HepG2 (cell line): ENCODE data around the gene SHCBP1L. TPM values are rescaled to one million over a fixed set of nuclear protein-coding genes. Genes with fewer than 3 reads are reported as not detected.

Experiments used
- ATAC-seq: fragments of 200-7000 bp; cut with Tn5 transposase; 3 replicates; pipeline ENCODE4 v1.9.1; 2020; ENCODE audit warnings: mild to moderate bottlenecking, moderate library complexity
- BruUV-seq: library from RNA; stranded (reverse); fragments of 400-500 nt; replicated peaks from 2 replicates; lab custom pipeline; 2021; lab: Mats Ljungman, UMichigan
- CTCF ChIA-PET: fragments of 300-600 bp; formaldehyde crosslinking; extraction: SDS; loops from one replicate; lab custom pipeline; 2021; ENCODE audit warnings: low total read pairs, inconsistent platforms, low intra/inter-chr PET ratio; lab: Yijun Ruan, JAX
- POLR2A ChIA-PET: fragments of 350-600 bp; sonication (Branson Sonifier 250); formaldehyde crosslinking; loops from one replicate; lab custom pipeline; 2020; ENCODE audit warnings: antibody characterized with exemption, inconsistent platforms; lab: Yijun Ruan, JAX
- DNase-seq: peaks from one replicate; pipeline ENCODE4 v3.0.0-alpha.2; 2015; ENCODE audit warnings: low spot score
- FAIRE-seq: peaks from 3 replicates; lab custom pipeline; 2011; peaks lifted over from hg19 to GRCh38; lab: Jason Lieb, UNC
- H2AFZ ChIP-seq: one replicate; pipeline ENCODE4 v1.6.1; 2011; ENCODE audit warnings: low read length, inconsistent platforms
- H3K27ac ChIP-seq: fragments of 300-600 bp; 3 replicates; pipeline ENCODE4 v1.8.0; 2011; ENCODE audit warnings: mixed run types, mild to moderate bottlenecking, mixed read lengths, low read length, inconsistent platforms; ENCODE audit not compliant: insufficient read depth; ENCODE audit errors: extremely low read length
- H3K27me3 ChIP-seq, 2 experiments: fragments of 200-600 bp in 1 of 2; 2 replicates in 1 of 2; 3 replicates in 1 of 2; pipeline versions ENCODE4 v1.6.0 to v1.8.0; 2011; ENCODE audit warnings: low read length in 2 of 2, mild to moderate bottlenecking in 2 of 2, moderate library complexity in 2 of 2, inconsistent platforms in 1 of 2; ENCODE audit not compliant: insufficient read depth in 2 of 2, control insufficient read depth in 1 of 2
- H3K36me3 ChIP-seq, 2 experiments: fragments of 200-600 bp in 1 of 2; replicated peaks in 1 of 2; 2 replicates in 1 of 2; 3 replicates in 1 of 2; pipeline versions ENCODE4 v1.5.1 to v1.8.0; 2011; ENCODE audit warnings: low read length in 2 of 2, inconsistent platforms in 1 of 2; ENCODE audit not compliant: insufficient read depth in 2 of 2, control insufficient read depth in 1 of 2
- H3K4me1 ChIP-seq: 2 replicates; pipeline ENCODE4 v1.5.1; 2012; ENCODE audit warnings: low read length, inconsistent platforms; ENCODE audit not compliant: insufficient read depth
- H3K4me2 ChIP-seq: 2 replicates; pipeline ENCODE4 v1.6.0; 2011; ENCODE audit warnings: low read depth, low read length, inconsistent platforms
- H3K4me3 ChIP-seq, 3 experiments: fragments of 200-600 bp in 1 of 3; sonication (generic), shearing (Covaris generic) in 1 of 3; replicated peaks in 1 of 3; 2 replicates each; pipeline ENCODE4 v1.5.1; 2011 to 2016; ENCODE audit warnings: low read length in 3 of 3, inconsistent platforms in 2 of 3, low read depth in 2 of 3, mild to moderate bottlenecking in 2 of 3, control low read depth in 1 of 3, mixed read lengths in 1 of 3; ENCODE audit not compliant: insufficient read depth in 1 of 3
- H3K79me2 ChIP-seq: one replicate; pipeline ENCODE4 v1.6.1; 2011; ENCODE audit warnings: low read length, inconsistent platforms; ENCODE audit not compliant: insufficient read depth
- H3K9ac ChIP-seq: 2 replicates; pipeline ENCODE4 v1.6.0; 2011; ENCODE audit warnings: mild to moderate bottlenecking, low read depth, low read length, inconsistent platforms; ENCODE audit not compliant: insufficient read depth
- H3K9me3 ChIP-seq: 2 replicates; pipeline ENCODE4 v1.5.1; 2012; ENCODE audit warnings: mild to moderate bottlenecking, low read length
- H4K20me1 ChIP-seq: 2 replicates; pipeline ENCODE4 v1.6.0; 2011; ENCODE audit warnings: inconsistent platforms, mild to moderate bottlenecking, low read length, moderate library complexity; ENCODE audit not compliant: insufficient read depth
- AFF4 ChIP-seq: sonication (generic); formaldehyde crosslinking; IDR thresholded peaks from 2 replicates; pipeline ENCODE4 v1.4.0; 2020; ENCODE audit warnings: missing genetic modification reagents
- RBM22 ChIP-seq: fragments of 200-400 bp; formaldehyde crosslinking; optimal IDR thresholded peaks from 2 replicates; pipeline ENCODE3; 2017; ENCODE audit warnings: mild to moderate bottlenecking, low read length, moderate library complexity
- ZUFSP ChIP-seq: sonication (generic); formaldehyde crosslinking; IDR thresholded peaks from 2 replicates; pipeline ENCODE4 v1.9.0; 2021; ENCODE audit warnings: missing genetic modification reagents, mild to moderate bottlenecking, borderline replicate concordance
- WGBS: methylation state at CpG from one replicate; pipeline ENCODE4 v1.1.6; 2017; ENCODE audit warnings: low lambda C conversion rate; 5-methylcytosine and 5-hydroxymethylcytosine counted together
- in situ Hi-C: cut with HindIII; loops from 2 replicates; pipeline ENCODE4 v1.10.0; 2017; ENCODE audit warnings: low pct_unique_long_range_greater_than_20kb; ENCODE audit not compliant: extremely low pct_ligation_motif_present
- intact Hi-C: fragments of 100-400 bp; cut with micrococcal nuclease; formaldehyde crosslinking; loops from one replicate; pipeline ENCODE4 v1.10.0; 2022; ENCODE audit not compliant: unreplicated experiment
- polyA plus RNA-seq, 8 experiments: library from polyadenylated mRNA; depleted of rRNA in 3 of 8; stranded (reverse) in 7 of 8; unstranded in 1 of 8; fragments of >200 nt; fragmentation: Illumina TruSeq in 4 of 8; extraction: Trizol in 4 of 8; gene quantifications; 2 replicates each; pipeline versions ENCODE4 v1.2.1 to v1.2.3, GENCODE V29; 2011 to 2016; ENCODE audit warnings: low read depth in 4 of 8, missing spikeins in 1 of 8, mixed read lengths in 1 of 8; ENCODE audit not compliant: insufficient read depth in 1 of 8
- total RNA-seq, 5 experiments: library from RNA; depleted of rRNA; stranded (reverse); fragments of >200 nt; fragmentation: Illumina TruSeq; extraction: Trizol; gene quantifications; 2 replicates each; pipeline ENCODE4 v1.2.3, GENCODE V29; 2016; ENCODE audit warnings: low read depth in 1 of 5

Gene SHCBP1L
- total and polyA plus RNA-seq, 2 of the 13 experiments (the other 11 are each of a cell fraction or from before 2014, with no cell fraction given), result not detected

- no peak for TF ChIP-seq ZUFSP (CRISPR knock-in tag)
These were observed 85.1 kb downstream of the SHCBP1L start (continued) for GRCh38 chr1:182867861-182868260.

GRCh38 chr1:182863940-182864339, 89.0 kb downstream of the SHCBP1L start:
- intact Hi-C loops (no loop called here), in situ Hi-C loops (loop anchor here (25.0 kb wide), 1 partner anchor 273 kb away; no protein-coding TSS in a partner anchor)
- WGBS, result 100% methylated on average over 4 of the region's 5 CpGs
- DNase-seq, result no peak
- no TSS peak for BruUV-seq
- H2AFZ ChIP-seq, result no peak overlapping the region
- no peaks in the 10 kb centered on the region for H4K20me1 ChIP-seq
- H3K9ac ChIP-seq, result no peak overlapping the region
- H3K4me1 ChIP-seq, result no peaks in the 10 kb centered on the region
- no peak overlapping the region for H3K4me3 ChIP-seq
- TF ChIP-seq AFF4, result no peak
- TF ChIP-seq RBM22, result peak; percentile 49
- no peak overlapping the region for H3K4me2 ChIP-seq
- peaks cover 11 to 91% of the 10 kb centered on the region in 2 experiments for H3K36me3 ChIP-seq
- H3K27ac ChIP-seq, result no peak overlapping the region
- ChIA-PET POLR2A (no interaction called here), CTCF (no interaction called here)
- no peaks in the 10 kb centered on the region for H3K27me3 ChIP-seq
- no peaks in the 10 kb centered on the region for H3K9me3 ChIP-seq
- ATAC-seq, result peak; percentile 26; the same call in 1 of the 3 replicates
- H3K79me2 ChIP-seq, result no peaks in the 10 kb centered on the region
- FAIRE-seq, result no peak
